GM12878 (cell line): Measurements from ENCODE around the gene HHLA2. TPM values are rescaled to one million over a fixed set of nuclear protein-coding genes. Genes with fewer than 3 reads are reported as not detected.
"Not testable (repeated sequence)": the region's sequence is repeated elsewhere in the genome, so short reads cannot be mapped to it uniquely, and the experiment has no call there.

Source experiments
- ATAC-seq: fragments of 200-7000 bp; cut with Tn5 transposase; 3 replicates; pipeline ENCODE4 v1.9.1; 2020; ENCODE audit warnings: mild to moderate bottlenecking, moderate library complexity
- BruUV-seq: library from RNA; stranded (reverse); fragments of 400-500 nt; replicated peaks from 2 replicates; lab custom pipeline; 2021; lab: Mats Ljungman, UMichigan
- CTCF ChIA-PET: fragments of 300-600 bp; sonication (Branson Sonifier 250); formaldehyde crosslinking; extraction: SDS; loops from one replicate; lab custom pipeline; 2021; ENCODE audit warnings: inconsistent platforms; lab: Yijun Ruan, JAX
- POLR2A ChIA-PET: fragments of 350-600 bp; formaldehyde crosslinking; extraction: SDS; loops from one replicate; lab custom pipeline; 2021; ENCODE audit warnings: inconsistent platforms; lab: Charles Lee
- RAD21 ChIA-PET: fragments of 300-600 bp; sonication (Branson Sonifier 250); formaldehyde crosslinking; loops from one replicate; lab custom pipeline; 2023; ENCODE audit warnings: antibody characterized with exemption; ENCODE audit not compliant: unreplicated experiment; lab: Charles Lee
- SMC1A ChIA-PET: fragments of 300-600 bp; sonication (Branson Sonifier 250); formaldehyde crosslinking; loops from one replicate; lab custom pipeline; 2023; ENCODE audit not compliant: unreplicated experiment, uncharacterized antibody; lab: Charles Lee
- DNase-seq: peaks from one replicate; pipeline ENCODE4 v3.0.0-alpha.2; 2011; ENCODE audit warnings: low read depth, low spot score
- FAIRE-seq: peaks from 3 replicates; lab custom pipeline; 2011; peaks lifted over from hg19 to GRCh38; lab: Jason Lieb, UNC
- H2AFZ ChIP-seq: 2 replicates; pipeline ENCODE4 v1.6.0; 2011; ENCODE audit warnings: low read depth, low read length, control low read depth; ENCODE audit not compliant: control insufficient read depth
- H3K27ac ChIP-seq: 2 replicates; pipeline ENCODE4 v1.5.1; 2011; ENCODE audit warnings: control low read depth; ENCODE audit not compliant: control insufficient read depth, insufficient read depth
- H3K27me3 ChIP-seq, 2 experiments: replicated peaks in 1 of 2; 2 replicates each; pipeline versions ENCODE4 v1.6.0 to v1.6.1; 2011; ENCODE audit warnings: low read length in 1 of 2; ENCODE audit not compliant: control insufficient read depth in 2 of 2, insufficient read depth in 2 of 2
- H3K36me3 ChIP-seq, 2 experiments: 2 replicates each; pipeline ENCODE4 v1.5.1; 2011; ENCODE audit warnings: low read length in 1 of 2; ENCODE audit not compliant: control insufficient read depth in 2 of 2, insufficient read depth in 2 of 2
- H3K4me1 ChIP-seq: 2 replicates; pipeline ENCODE4 v1.6.1; 2011; ENCODE audit warnings: mild to moderate bottlenecking, low read length, moderate library complexity, mixed read lengths; ENCODE audit not compliant: control insufficient read depth, insufficient read depth
- H3K4me2 ChIP-seq: 2 replicates; pipeline ENCODE4 v1.6.0; 2011; ENCODE audit warnings: control low read depth; ENCODE audit not compliant: control insufficient read depth, insufficient read depth
- H3K4me3 ChIP-seq: fragments of 200-600 bp; sonication (generic); 2 replicates; pipeline ENCODE4 v1.5.1; 2016
- H3K79me2 ChIP-seq: 2 replicates; pipeline ENCODE4 v1.6.0; 2011; ENCODE audit warnings: low read length; ENCODE audit not compliant: control insufficient read depth, insufficient read depth
- H3K9ac ChIP-seq: 2 replicates; pipeline ENCODE4 v1.8.0; 2011; ENCODE audit warnings: low read length, control low read depth, mixed read lengths; ENCODE audit not compliant: control insufficient read depth, insufficient read depth
- H3K9me3 ChIP-seq: replicated peaks from 3 replicates; pipeline ENCODE4 v1.5.1; 2011; ENCODE audit warnings: mild to moderate bottlenecking, low read length; ENCODE audit not compliant: control insufficient read depth, insufficient read depth
- H4K20me1 ChIP-seq: 2 replicates; pipeline ENCODE4 v1.6.0; 2011; ENCODE audit not compliant: control insufficient read depth, insufficient read depth
- HDAC6 ChIP-seq: fragments of 200-600 bp; sonication (generic); IDR thresholded peaks from one replicate; pipeline ENCODE4 v1.8.0; 2017; ENCODE audit warnings: antibody characterized with exemption; ENCODE audit not compliant: unreplicated experiment
- WGBS: methylation state at CpG from one replicate; pipeline ENCODE4 v1.1.6; 2016; ENCODE audit warnings: low lambda C conversion rate; ENCODE audit not compliant: insufficient replicate concordance, insufficient coverage; ENCODE audit errors: missing lambda C conversion rate; 5-methylcytosine and 5-hydroxymethylcytosine counted together
- in situ Hi-C: fragments of 300-500 bp; cut with MboI; formaldehyde crosslinking; loops from 9 replicates; pipeline ENCODE4 v1.14.3; 2018; ENCODE audit warnings: mixed read lengths
- intact Hi-C: fragments of 100-400 bp; cut with micrococcal nuclease; formaldehyde crosslinking; loops from one replicate; pipeline ENCODE4 v1.14.2; 2022; ENCODE audit not compliant: unreplicated experiment
- polyA plus RNA-seq, 11 experiments: library from polyadenylated mRNA; depleted of rRNA in 4 of 11; unstranded in 6 of 11; stranded (reverse) in 5 of 11; fragments of >200 nt; fragmentation: Nextera tagmentation in 4 of 11; fragmentation: Illumina TruSeq in 1 of 11; extraction: Ambion mirVana in 4 of 11; extraction: Trizol in 1 of 11; gene quantifications; 1 replicate in 1 of 11; 2 replicates in 10 of 11; pipeline versions ENCODE4 v1.2.1 to v1.2.3, GENCODE V29; 2011 to 2016; ENCODE audit warnings: inconsistent platforms in 2 of 11, missing spikeins in 2 of 11, low read depth in 1 of 11
- total RNA-seq, 4 experiments: library from RNA; depleted of rRNA in 3 of 4; stranded (reverse); fragments of >200 nt in 3 of 4; fragmentation: Illumina TruSeq in 1 of 4; extraction: Trizol in 1 of 4; gene quantifications; 2 replicates each; pipeline versions ENCODE4 v1.2.1 to v1.2.3, GENCODE V29; 2013 to 2021
- TF ChIP-seq, protein P1 (sequence below): IDR thresholded peaks from 2 replicates; pipeline ENCODE4 v1.6.1; 2012; ENCODE audit warnings: low read length, inconsistent platforms

HHLA2 gene
- total and polyA plus RNA-seq, 10 of the 15 experiments (the other 5 are each of a cell fraction or from before 2014, with no cell fraction given) = 0.11 to 1.3 (median 0.28) TPM; not detected in 1

DNA sequence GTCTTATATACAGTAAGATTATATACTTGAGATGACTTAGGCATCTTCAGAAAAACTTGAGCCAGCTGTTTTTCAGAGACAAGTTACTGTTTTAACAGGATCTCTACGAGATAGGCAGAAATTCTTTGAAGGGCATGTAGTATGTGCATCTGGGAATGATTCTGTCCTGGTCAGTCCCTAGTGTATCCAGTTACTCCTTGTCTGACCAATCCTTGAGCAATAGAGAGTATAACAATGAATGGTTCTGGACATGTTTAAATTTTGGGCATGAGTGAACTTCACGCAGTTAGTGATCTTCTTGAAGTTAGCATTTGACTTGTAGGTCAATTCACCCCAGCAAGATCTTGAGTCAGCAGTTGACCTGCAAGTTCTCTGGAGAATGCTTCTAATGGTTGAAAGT is 24.7 kb upstream of the HHLA2 start:
- SMC1A ChIA-PET = no interaction called here
- Histone ChIP-seq H3K4me3 (no peak overlapping the region), H3K9ac (no peak overlapping the region), H2AFZ (no peak overlapping the region), H3K27me3 (no peaks in the 10 kb centered on the region), H3K79me2 (no peaks in the 10 kb centered on the region), H3K4me1 (no peaks in the 10 kb centered on the region), H3K4me2 (no peak overlapping the region)
- CTCF ChIA-PET = no interaction called here
- FAIRE-seq (no peak), DNase-seq (no peak), ATAC-seq (no peak)
- 56% methylated on average over 2 of the region's 2 CpGs for WGBS
- intact Hi-C loops = no loop called here
- no TSS peak for BruUV-seq
- in situ Hi-C loops = no loop called here
- POLR2A ChIA-PET = no interaction called here
- TF ChIP-seq, protein P1, sequence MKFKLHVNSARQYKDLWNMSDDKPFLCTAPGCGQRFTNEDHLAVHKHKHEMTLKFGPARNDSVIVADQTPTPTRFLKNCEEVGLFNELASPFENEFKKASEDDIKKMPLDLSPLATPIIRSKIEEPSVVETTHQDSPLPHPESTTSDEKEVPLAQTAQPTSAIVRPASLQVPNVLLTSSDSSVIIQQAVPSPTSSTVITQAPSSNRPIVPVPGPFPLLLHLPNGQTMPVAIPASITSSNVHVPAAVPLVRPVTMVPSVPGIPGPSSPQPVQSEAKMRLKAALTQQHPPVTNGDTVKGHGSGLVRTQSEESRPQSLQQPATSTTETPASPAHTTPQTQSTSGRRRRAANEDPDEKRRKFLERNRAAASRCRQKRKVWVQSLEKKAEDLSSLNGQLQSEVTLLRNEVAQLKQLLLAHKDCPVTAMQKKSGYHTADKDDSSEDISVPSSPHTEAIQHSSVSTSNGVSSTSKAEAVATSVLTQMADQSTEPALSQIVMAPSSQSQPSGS = no peak
- TF ChIP-seq HDAC6 = no peak
- TF ChIP-seq, all 136 proteins: peak for 0
- RAD21 ChIA-PET = no interaction called here
- Histone ChIP-seq H3K27ac (no peak overlapping the region), H4K20me1 (no peaks in the 10 kb centered on the region), H3K9me3 (no peaks in the 10 kb centered on the region), H3K36me3 (no peaks in the 10 kb centered on the region)

- H3K9me3 ChIP-seq = peaks cover 13% of the 10 kb centered on the region; the same call in 2 of the 3 replicates
- POLR2A ChIA-PET, CTCF ChIA-PET, H3K4me3 ChIP-seq, in situ Hi-C loops, FAIRE-seq, H3K36me3 ChIP-seq, H3K9ac ChIP-seq, DNase-seq, RAD21 ChIA-PET, H3K79me2 ChIP-seq, H3K4me2 ChIP-seq, SMC1A ChIA-PET, BruUV-seq, ATAC-seq, intact Hi-C loops, H2AFZ ChIP-seq, H3K4me1 ChIP-seq, H4K20me1 ChIP-seq, H3K27me3 ChIP-seq, H3K27ac ChIP-seq: not testable (repeated sequence)
- 48% methylated on average over 4 of the region's 4 CpGs for WGBS
Measured at GRCh38 chr3:108279066-108279465, 17.3 kb upstream of the HHLA2 start.
